IMR-90 (cell line): ENCODE data around the gene RHBDF2. TPM values are rescaled to one million over a fixed set of nuclear protein-coding genes. Genes with fewer than 3 reads are reported as not detected.

Experiments
- ATAC-seq: fragments of 200-7000 bp; cut with Tn5 transposase; 2 replicates; pipeline ENCODE4 v1.9.1; 2020; ENCODE audit warnings: low read depth, mild to moderate bottlenecking, moderate library complexity
- BruUV-seq: library from RNA; stranded (reverse); fragments of 400-500 nt; replicated peaks from 2 replicates; lab custom pipeline; 2021; lab: Mats Ljungman, UMichigan
- CTCF ChIA-PET: fragments of 300-600 bp; formaldehyde crosslinking; extraction: SDS; loops from one replicate; lab custom pipeline; 2021; ENCODE audit warnings: antibody characterized with exemption; lab: Yijun Ruan, JAX
- POLR2A ChIA-PET: fragments of 300-600 bp; sonication (Branson Sonifier 250); formaldehyde crosslinking; loops from one replicate; lab custom pipeline; 2022; ENCODE audit warnings: antibody characterized with exemption; ENCODE audit not compliant: unreplicated experiment; lab: Charles Lee
- DNase-seq: peaks from one replicate; pipeline ENCODE4 v3.0.0; 2013
- H2AFZ ChIP-seq: replicated peaks from 2 replicates; pipeline ENCODE3; 2013; ENCODE audit warnings: low read length, mild to moderate bottlenecking; ENCODE audit not compliant: poor library complexity
- H2AK5ac ChIP-seq: 2 replicates; pipeline ENCODE4 v1.6.1; 2013; ENCODE audit warnings: low read depth, low read length, inconsistent platforms
- H2AK9ac ChIP-seq: replicated peaks from 2 replicates; pipeline ENCODE3; 2013; ENCODE audit warnings: mild to moderate bottlenecking, low read depth, low read length, moderate library complexity; ENCODE audit not compliant: poor library complexity
- H2BK120ac ChIP-seq: 2 replicates; pipeline ENCODE4 v1.6.1; 2013; ENCODE audit warnings: low read depth, low read length, inconsistent platforms
- H2BK15ac ChIP-seq: 3 replicates; pipeline ENCODE4 v1.6.1; 2013; ENCODE audit warnings: low read depth, low read length, inconsistent platforms
- H2BK20ac ChIP-seq: 2 replicates; pipeline ENCODE4 v1.6.1; 2013; ENCODE audit warnings: low read depth, mild to moderate bottlenecking, inconsistent platforms, low read length, moderate library complexity
- H2BK5ac ChIP-seq: 2 replicates; pipeline ENCODE4 v1.6.1; 2013; ENCODE audit warnings: mild to moderate bottlenecking, low read depth, low read length, inconsistent platforms; ENCODE audit not compliant: poor library complexity, severe bottlenecking
- H3K14ac ChIP-seq: replicated peaks from 2 replicates; pipeline ENCODE4 v1.6.1; 2013; ENCODE audit warnings: low read depth, low read length, inconsistent platforms
- H3K18ac ChIP-seq: 2 replicates; pipeline ENCODE4 v1.6.1; 2013; ENCODE audit warnings: low read depth, low read length, control low read depth
- H3K23ac ChIP-seq: 2 replicates; pipeline ENCODE4 v1.6.1; 2013; ENCODE audit warnings: low read depth, low read length, inconsistent platforms
- H3K27ac ChIP-seq: 2 replicates; pipeline ENCODE4 v1.5.1; 2013; ENCODE audit warnings: mild to moderate bottlenecking, control low read depth, low read length; ENCODE audit not compliant: insufficient read depth
- H3K27me3 ChIP-seq: 2 replicates; pipeline ENCODE4 v1.6.1; 2013; ENCODE audit warnings: low read length; ENCODE audit not compliant: control insufficient read depth, insufficient read depth
- H3K36me3 ChIP-seq: 2 replicates; pipeline ENCODE4 v1.6.1; 2013; ENCODE audit warnings: low read length, mixed read lengths; ENCODE audit not compliant: control insufficient read depth, insufficient read depth
- H3K4ac ChIP-seq: 2 replicates; pipeline ENCODE4 v1.6.1; 2013; ENCODE audit warnings: low read depth, low read length, inconsistent platforms
- H3K4me1 ChIP-seq: 2 replicates; pipeline ENCODE4 v1.6.1; 2013; ENCODE audit warnings: low read length, mixed read lengths; ENCODE audit not compliant: control insufficient read depth, insufficient read depth
- H3K4me2 ChIP-seq: 2 replicates; pipeline ENCODE4 v1.6.1; 2013; ENCODE audit warnings: low read depth, mild to moderate bottlenecking, control low read depth, low read length, moderate library complexity
- H3K4me3 ChIP-seq: 2 replicates; pipeline ENCODE4 v1.5.1; 2013; ENCODE audit warnings: low read depth, mild to moderate bottlenecking, control low read depth, low read length, moderate library complexity; ENCODE audit not compliant: insufficient read depth
- H3K56ac ChIP-seq: 2 replicates; pipeline ENCODE4 v1.6.1; 2013; ENCODE audit warnings: low read length, inconsistent platforms; ENCODE audit not compliant: insufficient read depth; ENCODE audit errors: extremely low read depth
- H3K79me1 ChIP-seq, 2 experiments: 2 replicates each; pipeline ENCODE4 v1.6.1; 2013; ENCODE audit warnings: low read length in 2 of 2, inconsistent platforms in 1 of 2, low read depth in 1 of 2
- H3K9ac ChIP-seq: 2 replicates; pipeline ENCODE4 v1.6.1; 2013; ENCODE audit warnings: low read depth, low read length, control low read depth
- H3K9me1 ChIP-seq: 2 replicates; pipeline ENCODE4 v1.6.1; 2013; ENCODE audit warnings: low read length, inconsistent platforms; ENCODE audit not compliant: insufficient read depth
- H3K9me3 ChIP-seq: 2 replicates; pipeline ENCODE4 v1.6.1; 2013; ENCODE audit warnings: low read length; ENCODE audit not compliant: control insufficient read depth, insufficient read depth
- H4K20me1 ChIP-seq: 2 replicates; pipeline ENCODE4 v1.6.1; 2013; ENCODE audit warnings: low read length, inconsistent platforms; ENCODE audit not compliant: insufficient read depth
- H4K5ac ChIP-seq: 2 replicates; pipeline ENCODE4 v1.6.1; 2013; ENCODE audit warnings: mild to moderate bottlenecking, low read depth, low read length, control low read depth
- H4K8ac ChIP-seq, 2 experiments: 2 replicates each; pipeline ENCODE4 v1.6.1; 2013; ENCODE audit warnings: low read depth in 2 of 2, low read length in 2 of 2, control low read depth in 1 of 2, inconsistent platforms in 1 of 2
- H4K91ac ChIP-seq: 2 replicates; pipeline ENCODE4 v1.6.1; 2013; ENCODE audit warnings: low read depth, low read length, inconsistent platforms; ENCODE audit not compliant: insufficient read depth
- BHLHE40 ChIP-seq: fragments of 150-350 bp; IDR thresholded peaks from 2 replicates; pipeline ENCODE4 v1.6.1; 2016; ENCODE audit warnings: mild to moderate bottlenecking, low read depth, low read length
- CEBPB ChIP-seq: IDR thresholded peaks from 2 replicates; pipeline ENCODE4 v1.6.1; 2012; ENCODE audit warnings: low read depth, low read length, improper control_type of control experiment
- CHD1 ChIP-seq: IDR thresholded peaks from 2 replicates; pipeline ENCODE4 v1.6.1; 2012; ENCODE audit warnings: low read depth, low read length, improper control_type of control experiment
- ELK1 ChIP-seq: fragments of 150-350 bp; IDR thresholded peaks from 2 replicates; pipeline ENCODE4 v1.6.1; 2016; ENCODE audit warnings: low read depth, mild to moderate bottlenecking, low read length, moderate library complexity, borderline replicate concordance
- MAZ ChIP-seq: IDR thresholded peaks from 2 replicates; pipeline ENCODE4 v1.6.1; 2012; ENCODE audit warnings: low read depth, mild to moderate bottlenecking, low read length, improper control_type of control experiment, moderate library complexity, borderline replicate concordance
- MXI1 ChIP-seq: IDR thresholded peaks from 2 replicates; pipeline ENCODE4 v1.6.1; 2012; ENCODE audit warnings: low read depth, mild to moderate bottlenecking, low read length, moderate library complexity, borderline replicate concordance
- POLR2A ChIP-seq: IDR thresholded peaks from 2 replicates; pipeline ENCODE4 v1.6.1; 2012; ENCODE audit warnings: mild to moderate bottlenecking, low read depth, low read length
- RAD21 ChIP-seq: IDR thresholded peaks from 2 replicates; pipeline ENCODE4 v1.6.1; 2012; ENCODE audit warnings: low read length, improper control_type of control experiment
- RCOR1 ChIP-seq: IDR thresholded peaks from 2 replicates; pipeline ENCODE4 v1.6.1; 2012; ENCODE audit warnings: mild to moderate bottlenecking, low read length, improper control_type of control experiment; ENCODE audit not compliant: insufficient replicate concordance
- RFX5 ChIP-seq: IDR thresholded peaks from 2 replicates; pipeline ENCODE4 v1.8.0; 2012; ENCODE audit warnings: low read depth, mild to moderate bottlenecking, low read length, moderate library complexity
- SMC3 ChIP-seq: fragments of 150-350 bp; IDR thresholded peaks from 2 replicates; pipeline ENCODE4 v1.6.1; 2016; ENCODE audit warnings: low read depth, mild to moderate bottlenecking, antibody characterized with exemption, low read length, moderate library complexity
- USF2 ChIP-seq: fragments of 150-350 bp; IDR thresholded peaks from 2 replicates; pipeline ENCODE4 v1.6.1; 2017; ENCODE audit warnings: mild to moderate bottlenecking, antibody characterized with exemption, low read length, low read depth
- WGBS, 2 experiments: methylation state at CpG; one replicate each; pipeline versions ENCODE4 v1.1.5 to v1.1.7; 2013; ENCODE audit warnings: missing lambda C conversion rate in 2 of 2; ENCODE audit not compliant: insufficient read length in 1 of 2; ENCODE audit errors: extremely low coverage in 2 of 2; 5-methylcytosine and 5-hydroxymethylcytosine counted together
- dilution Hi-C: fragments of 300-500 bp; cut with HindIII; formaldehyde crosslinking; loops from one replicate; pipeline ENCODE4 v1.14.3; 2018; ENCODE audit warnings: low sequenced_read_pairs; ENCODE audit not compliant: unreplicated experiment
- in situ Hi-C: fragments of 300-500 bp; cut with MboI; formaldehyde crosslinking; loops from 3 replicates; pipeline ENCODE4 v1.14.3; 2019; ENCODE audit warnings: low sequenced_read_pairs, inconsistent platforms, mixed read lengths
- intact Hi-C: fragments of 100-400 bp; cut with micrococcal nuclease; formaldehyde crosslinking; loops from 2 replicates; pipeline ENCODE4 v1.10.0; 2022
- polyA plus RNA-seq, 3 experiments: library from polyadenylated mRNA; depleted of rRNA; stranded (reverse); fragments of >200 nt; gene quantifications; 2 replicates each; pipeline ENCODE4 v1.2.3, GENCODE V29; 2012; ENCODE audit warnings: low replicate concordance in 1 of 3
- total RNA-seq: library from RNA; depleted of rRNA; stranded (reverse); fragments of >200 nt; gene quantifications from 2 replicates; pipeline ENCODE4 v1.2.3, GENCODE V29; 2012
- TF ChIP-seq, protein P1 (sequence below): conservative IDR thresholded peaks from 2 replicates; pipeline ENCODE4 v1.5.1; 2012; ENCODE audit warnings: mild to moderate bottlenecking, low read depth, low read length, improper control_type of control experiment

The RHBDF2 gene
- total and polyA plus RNA-seq, 2 of the 4 experiments (the other 2 are of a cell fraction) = 1.3 to 8.3 TPM

- H2BK5ac ChIP-seq = no peak overlapping the region
- H2AFZ ChIP-seq = no peak overlapping the region
- H4K91ac ChIP-seq = no peak overlapping the region
- no TSS peak for BruUV-seq
- CTCF ChIA-PET = no interaction called here
- TF ChIP-seq POLR2A (no peak), MXI1 (no peak), SMC3 (no peak), RAD21 (no peak), BHLHE40 (no peak), MAZ (no peak), CEBPB (no peak), RCOR1 (no peak), RFX5 (no peak), ELK1 (no peak), CHD1 (no peak), USF2 (no peak)
- TF ChIP-seq, protein P1, sequence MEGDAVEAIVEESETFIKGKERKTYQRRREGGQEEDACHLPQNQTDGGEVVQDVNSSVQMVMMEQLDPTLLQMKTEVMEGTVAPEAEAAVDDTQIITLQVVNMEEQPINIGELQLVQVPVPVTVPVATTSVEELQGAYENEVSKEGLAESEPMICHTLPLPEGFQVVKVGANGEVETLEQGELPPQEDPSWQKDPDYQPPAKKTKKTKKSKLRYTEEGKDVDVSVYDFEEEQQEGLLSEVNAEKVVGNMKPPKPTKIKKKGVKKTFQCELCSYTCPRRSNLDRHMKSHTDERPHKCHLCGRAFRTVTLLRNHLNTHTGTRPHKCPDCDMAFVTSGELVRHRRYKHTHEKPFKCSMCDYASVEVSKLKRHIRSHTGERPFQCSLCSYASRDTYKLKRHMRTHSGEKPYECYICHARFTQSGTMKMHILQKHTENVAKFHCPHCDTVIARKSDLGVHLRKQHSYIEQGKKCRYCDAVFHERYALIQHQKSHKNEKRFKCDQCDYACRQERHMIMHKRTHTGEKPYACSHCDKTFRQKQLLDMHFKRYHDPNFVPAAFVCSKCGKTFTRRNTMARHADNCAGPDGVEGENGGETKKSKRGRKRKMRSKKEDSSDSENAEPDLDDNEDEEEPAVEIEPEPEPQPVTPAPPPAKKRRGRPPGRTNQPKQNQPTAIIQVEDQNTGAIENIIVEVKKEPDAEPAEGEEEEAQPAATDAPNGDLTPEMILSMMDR = no peak
- no peaks in the 10 kb centered on the region for H3K9me3 ChIP-seq
- no peak overlapping the region for H2BK120ac ChIP-seq
- H3K18ac ChIP-seq = no peak overlapping the region
- no peak overlapping the region for H3K56ac ChIP-seq
- no peaks in the 10 kb centered on the region for H3K27me3 ChIP-seq
- H3K9ac ChIP-seq = no peak overlapping the region
- no peaks in the 10 kb centered on the region; the same call in 1 of the 2 replicates for H3K9me1 ChIP-seq
- no peak overlapping the region for H2AK9ac ChIP-seq
- H3K36me3 ChIP-seq = no peaks in the 10 kb centered on the region
- dilution Hi-C loops = no loop called here
- H2BK20ac ChIP-seq = no peak overlapping the region
- no peak overlapping the region for H3K4ac ChIP-seq
- in situ Hi-C loops = no loop called here
- H3K23ac ChIP-seq = no peak overlapping the region
- no peak overlapping the region for H3K14ac ChIP-seq
- no peak for ATAC-seq
- no peak overlapping the region for H3K4me2 ChIP-seq
- no peak overlapping the region for H3K4me3 ChIP-seq
- H2BK15ac ChIP-seq = no peak overlapping the region
- peak overlapping the region; percentile 28; the same call in 1 of the 2 replicates for H2AK5ac ChIP-seq
- H4K8ac ChIP-seq = no peak overlapping the region
- peaks cover 15% of the 10 kb centered on the region for H3K4me1 ChIP-seq
- 17% methylated on average over 2 of the region's 10 CpGs; no CpG with 5 or more reads in 1 of the 2 experiments for WGBS, 2 experiments
- no peak overlapping the region for H3K27ac ChIP-seq
- H4K20me1 ChIP-seq = no peaks in the 10 kb centered on the region
- peaks cover 0 to 5% of the 10 kb centered on the region in 2 experiments; a peak in 2 of 4 replicates for H3K79me1 ChIP-seq
- POLR2A ChIA-PET = no interaction called here
- intact Hi-C loops = no loop called here
- no peak overlapping the region for H4K5ac ChIP-seq
- no peak for DNase-seq
Observed at GRCh38 chr17:76490112-76490710, 11.0 kb downstream of the RHBDF2 start.
